HK-2 (cell line): ENCODE measurements around the gene MMP11.

Experiments
- DNase-seq: peaks from one replicate; pipeline ENCODE4 v3.0.0-alpha.2; 2018; ENCODE audit not compliant: unreplicated experiment

Gene MMP11

GRCh38 chr22:23759566-23759965 is 13.1 kb upstream of the MMP11 start:
- DNase-seq = no peak

- DNase-seq = no peak
Measured at GRCh38 chr22:23760056-23760455, 12.6 kb upstream of the MMP11 start.

- peak; percentile 46 for DNase-seq
Measured at GRCh38 chr22:23762842-23763578, 9.6 kb upstream of the MMP11 start, which contains the start of gene C22orf15. C22orf15 (plus strand) TSS chr22:23762990; CDS start chr22:23763307, 317 bp downstream.

- DNase-seq = no peak
Measured at GRCh38 chr22:23763579-23763945, 9.1 kb upstream of the MMP11 start.

GRCh38 chr22:23763954-23764353 is 8.7 kb upstream of the MMP11 start:
- DNase-seq = no peak

- DNase-seq = no peak
Measured at GRCh38 chr22:23764899-23765881, 7.5 kb upstream of the MMP11 start.

- DNase-seq = no peak
Measured at GRCh38 chr22:23767303-23767672, 5.4 kb upstream of the MMP11 start.

- DNase-seq = peak; percentile 69
Measured at GRCh38 chr22:23767673-23768548, 4.7 kb upstream of the MMP11 start, which contains the start of gene CHCHD10. CHCHD10 (minus strand) TSS chr22:23767972; CDS start chr22:23767874, 98 bp downstream.

- no peak for DNase-seq
Measured at GRCh38 chr22:23769321-23769965, 3.2 kb upstream of the MMP11 start.

- DNase-seq = no peak
Measured at GRCh38 chr22:23772315-23772648, 367 bp upstream of the MMP11 start.

- no peak for DNase-seq
Measured at GRCh38 chr22:23773483-23774113, 949 bp downstream of the MMP11 start.

- DNase-seq = no peak
Measured at GRCh38 chr22:23774114-23774921, 1.7 kb downstream of the MMP11 start.

- DNase-seq = no peak
Measured at GRCh38 chr22:23774922-23775436, 2.3 kb downstream of the MMP11 start.

- DNase-seq = no peak
Measured at GRCh38 chr22:23775779-23776375, 3.2 kb downstream of the MMP11 start.

GRCh38 chr22:23777776-23778576 is 5.3 kb downstream of the MMP11 start:
- DNase-seq = no peak

- no peak for DNase-seq
Measured at GRCh38 chr22:23778577-23778900, 5.9 kb downstream of the MMP11 start.

GRCh38 chr22:23779083-23779482 is 6.4 kb downstream of the MMP11 start:
- DNase-seq = no peak

- DNase-seq = no peak
Measured at GRCh38 chr22:23779731-23780130, 7.1 kb downstream of the MMP11 start.
